Transverse colon (tissue), 4 donors: ENCODE measurements around the gene ATAD3C. TPM values are rescaled to one million over a fixed set of nuclear protein-coding genes. Genes with fewer than 3 reads are reported as not detected.
"Not testable (repeated sequence)": the region's sequence is repeated elsewhere in the genome, so short reads cannot be mapped to it uniquely, and the experiment has no call there.

Experiments
- DNase-seq: peaks from one replicate; pipeline ENCODE4 v3.0.0-alpha.2; 2019
- H3K27ac ChIP-seq, 4 donors: fragments of 200-600 bp; sonication (generic); 2 replicates each; pipeline ENCODE4 v1.5.1; 2016 to 2018; ENCODE audit warnings: inconsistent platforms in 4 of 4
- H3K27me3 ChIP-seq: fragments of 200-600 bp; sonication (generic); 2 replicates; pipeline ENCODE4 v1.5.1; 2017; ENCODE audit warnings: inconsistent platforms
- H3K36me3 ChIP-seq, 4 donors: fragments of 200-600 bp; sonication (generic); 2 replicates each; pipeline ENCODE4 v1.5.1; 2017 to 2019; ENCODE audit warnings: inconsistent platforms in 4 of 4
- H3K4me1 ChIP-seq, 4 donors: fragments of 200-600 bp; sonication (generic); 2 replicates each; pipeline ENCODE4 v1.5.1; 2017 to 2020; ENCODE audit warnings: inconsistent platforms in 4 of 4
- H3K4me3 ChIP-seq, 4 donors: fragments of 200-600 bp; sonication (generic); 1 replicate in 1 of 4; 2 replicates in 3 of 4; pipeline versions ENCODE4 v1.5.1 to v1.6.1; 2017 to 2019; ENCODE audit warnings: inconsistent platforms in 4 of 4
- H3K9me3 ChIP-seq, 2 donors: fragments of 200-600 bp; sonication (generic); 2 replicates each; pipeline ENCODE4 v1.5.1; 2017 to 2019; ENCODE audit warnings: inconsistent platforms in 2 of 2
- CTCF ChIP-seq, 5 experiments: fragments of 200-600 bp in 3 of 5; fragments of 450-650 bp in 2 of 5; sonication (generic) in 3 of 5; IDR thresholded peaks; 1 replicate in 2 of 5; 2 replicates in 3 of 5; pipeline ENCODE4 v1.5.1; 2016 to 2017; ENCODE audit warnings: antibody characterized with exemption in 5 of 5, inconsistent platforms in 3 of 5, mild to moderate bottlenecking in 2 of 5, moderate library complexity in 1 of 5
- EP300 ChIP-seq: sonication (generic); formaldehyde crosslinking; IDR thresholded peaks from one replicate; pipeline ENCODE4 v1.6.1; 2017; ENCODE audit warnings: antibody characterized with exemption, low read depth
- POLR2A ChIP-seq: fragments of 450-650 bp; IDR thresholded peaks from one replicate; pipeline ENCODE4 v1.6.1; 2016; ENCODE audit warnings: antibody characterized with exemption, mild to moderate bottlenecking, moderate library complexity
- POLR2AphosphoS5 ChIP-seq, 3 donors: sonication (generic); formaldehyde crosslinking; IDR thresholded peaks; one replicate each; pipeline ENCODE4 v1.6.1; 2016; ENCODE audit warnings: antibody characterized with exemption in 3 of 3
- WGBS, 2 donors: methylation state at CpG; one replicate each; pipeline ENCODE4 v1.1.5; 2018; ENCODE audit warnings: low coverage in 1 of 2; 5-methylcytosine and 5-hydroxymethylcytosine counted together
- in situ Hi-C, 4 donors: fragments of 200-750 bp; cut with MboI; loops; one replicate each; pipeline versions ENCODE4 v1.15.0 to v1.15.1; 2017; ENCODE audit warnings: low sequenced_read_pairs in 3 of 4, low pct_ligation_motif_present in 1 of 4, low pct_unique_long_range_greater_than_20kb in 1 of 4
- intact Hi-C: fragments of 100-400 bp; cut with DNase I; formaldehyde crosslinking; loops from one replicate; pipeline ENCODE4 v1.15.1; 2023; ENCODE audit warnings: low total_unique reads
- total RNA-seq, 4 donors: library from RNA; depleted of rRNA; stranded (reverse); fragments of >200 nt; gene quantifications; one replicate each; pipeline ENCODE4 v1.1.0, GENCODE V29; 2016

The ATAD3C gene
- total RNA-seq, 4 donors from 2014 or later: 0.75 to 1.3 (median 1.00) TPM; not detected in 1

- Histone ChIP-seq H3K9me3 (no peaks in the 10 kb centered on the region), H3K27me3 (no peaks in the 10 kb centered on the region), H3K4me1 (peaks cover 0 to 7% (median 0%) of the 10 kb centered on the region in 4 donors), H3K4me3 (no peak overlapping the region), H3K27ac (no peak overlapping the region), H3K36me3 (no peaks in the 10 kb centered on the region)
- 66 to 70% methylated on average over 4 to 26 of the region's 27 CpGs for WGBS, 2 donors
- intact Hi-C loops: no loop called here
- TF ChIP-seq CTCF (IDR thresholded peaks at IDR 0.05) (no peak), POLR2A (no peak), EP300 (no peak), POLR2AphosphoS5 (IDR thresholded peaks at IDR 0.05) (no peak)
- no peak for DNase-seq
- in situ Hi-C loops: no loop called here
Measured at GRCh38 chr1:1460540-1461130, 11.1 kb downstream of the ATAD3C start.

- in situ Hi-C loops (no loop called here), intact Hi-C loops (no loop called here)
- H3K4me3 ChIP-seq: no peak overlapping the region
- no peak for TF ChIP-seq POLR2AphosphoS5 (IDR thresholded peaks at IDR 0.05)
- TF ChIP-seq POLR2A: no peak
- TF ChIP-seq CTCF (IDR thresholded peaks at IDR 0.05): no peak
- no peak for TF ChIP-seq EP300
- DNase-seq: peak; percentile 53
- H3K27ac ChIP-seq: peak overlapping the region in 1 of 4 donors; percentile 51
- no peaks in the 10 kb centered on the region for H3K27me3 ChIP-seq
- H3K36me3 ChIP-seq: no peaks in the 10 kb centered on the region
- peaks cover 0 to 7% (median 0%) of the 10 kb centered on the region in 4 donors for H3K4me1 ChIP-seq
- WGBS, 2 donors: 54% methylated on average over 17 of the region's 18 CpGs; no CpG with 5 or more reads in 1 of the 2 donors
- H3K9me3 ChIP-seq: no peaks in the 10 kb centered on the region
Measured at GRCh38 chr1:1461721-1462317, 12.3 kb downstream of the ATAD3C start.

- peak overlapping the region in 1 of 4 donors; percentile 51 for H3K27ac ChIP-seq
- H3K9me3 ChIP-seq: no peaks in the 10 kb centered on the region
Measured at GRCh38 chr1:1462318-1462966, 13.0 kb downstream of the ATAD3C start.

GRCh38 chr1:1463312-1463711, 13.8 kb downstream of the ATAD3C start:
- no peaks in the 10 kb centered on the region for H3K9me3 ChIP-seq
- intact Hi-C loops (no loop called here), in situ Hi-C loops (no loop called here)
- 96% methylated on average over 7 of the region's 7 CpGs; no CpG with 5 or more reads in 1 of the 2 donors for WGBS, 2 donors
- no peak for DNase-seq
- no peaks in the 10 kb centered on the region for H3K36me3 ChIP-seq
- no peak overlapping the region for H3K4me3 ChIP-seq
- TF ChIP-seq POLR2A (no peak), CTCF (IDR thresholded peaks at IDR 0.05) (no peak), POLR2AphosphoS5 (IDR thresholded peaks at IDR 0.05) (no peak), EP300 (no peak)
- H3K27me3 ChIP-seq: no peaks in the 10 kb centered on the region
- peaks cover 0 to 7% (median 0%) of the 10 kb centered on the region in 4 donors for H3K4me1 ChIP-seq
- no peak overlapping the region for H3K27ac ChIP-seq

More at GRCh38 chr1:1462318-1462966, 13.0 kb downstream of the ATAD3C start:
- DNase-seq: peak; percentile 51
- H3K4me3 ChIP-seq: no peak overlapping the region
- H3K4me1 ChIP-seq: peaks cover 0 to 7% (median 0%) of the 10 kb centered on the region in 4 donors
- in situ Hi-C loops (no loop called here), intact Hi-C loops (no loop called here)
- no peaks in the 10 kb centered on the region for H3K27me3 ChIP-seq
- TF ChIP-seq POLR2A (no peak), EP300 (no peak)
- no peaks in the 10 kb centered on the region for H3K36me3 ChIP-seq
- 74 to 97% methylated on average over 5 to 19 of the region's 26 CpGs for WGBS, 2 donors

- peaks cover 13 to 16% (median 15%) of the 10 kb centered on the region in 4 donors for H3K4me1 ChIP-seq
- in situ Hi-C loops, H3K9me3 ChIP-seq, H3K27me3 ChIP-seq, DNase-seq, H3K27ac ChIP-seq, H3K4me3 ChIP-seq, H3K36me3 ChIP-seq, intact Hi-C loops: not testable (repeated sequence)
- WGBS, 2 donors: 81% methylated on average over 27 of the region's 44 CpGs; no CpG with 5 or more reads in 1 of the 2 donors
Measured at GRCh38 chr1:1468196-1468985, 18.9 kb downstream of the ATAD3C start.
